IMR-90 (cell line): ENCODE measurements around the gene TRIM73. TPM values are rescaled to one million over a fixed set of nuclear protein-coding genes. Genes with fewer than 3 reads are reported as not detected.
A peak's percentile ranks its signal among the peaks of the same experiment; 100 is the strongest.
"Not testable (repeated sequence)": the region's sequence is repeated elsewhere in the genome, so short reads cannot be mapped to it uniquely, and the experiment has no call there.

Experiments used
- ATAC-seq: fragments of 200-7000 bp; cut with Tn5 transposase; 2 replicates; pipeline ENCODE4 v1.9.1; 2020; ENCODE audit warnings: low read depth, mild to moderate bottlenecking, moderate library complexity
- BruUV-seq: library from RNA; stranded (reverse); fragments of 400-500 nt; replicated peaks from 2 replicates; lab custom pipeline; 2021; lab: Mats Ljungman, UMichigan
- CTCF ChIA-PET: fragments of 300-600 bp; formaldehyde crosslinking; extraction: SDS; loops from one replicate; lab custom pipeline; 2021; ENCODE audit warnings: antibody characterized with exemption; lab: Yijun Ruan, JAX
- POLR2A ChIA-PET: fragments of 300-600 bp; sonication (Branson Sonifier 250); formaldehyde crosslinking; loops from one replicate; lab custom pipeline; 2022; ENCODE audit warnings: antibody characterized with exemption; ENCODE audit not compliant: unreplicated experiment; lab: Charles Lee
- DNase-seq: peaks from one replicate; pipeline ENCODE4 v3.0.0; 2013
- H2AFZ ChIP-seq: replicated peaks from 2 replicates; pipeline ENCODE3; 2013; ENCODE audit warnings: low read length, mild to moderate bottlenecking; ENCODE audit not compliant: poor library complexity
- H2AK5ac ChIP-seq: 2 replicates; pipeline ENCODE4 v1.6.1; 2013; ENCODE audit warnings: low read depth, low read length, inconsistent platforms
- H2AK9ac ChIP-seq: replicated peaks from 2 replicates; pipeline ENCODE3; 2013; ENCODE audit warnings: mild to moderate bottlenecking, low read depth, low read length, moderate library complexity; ENCODE audit not compliant: poor library complexity
- H2BK120ac ChIP-seq: 2 replicates; pipeline ENCODE4 v1.6.1; 2013; ENCODE audit warnings: low read depth, low read length, inconsistent platforms
- H2BK15ac ChIP-seq: 3 replicates; pipeline ENCODE4 v1.6.1; 2013; ENCODE audit warnings: low read depth, low read length, inconsistent platforms
- H2BK20ac ChIP-seq: 2 replicates; pipeline ENCODE4 v1.6.1; 2013; ENCODE audit warnings: low read depth, mild to moderate bottlenecking, inconsistent platforms, low read length, moderate library complexity
- H2BK5ac ChIP-seq: 2 replicates; pipeline ENCODE4 v1.6.1; 2013; ENCODE audit warnings: mild to moderate bottlenecking, low read depth, low read length, inconsistent platforms; ENCODE audit not compliant: poor library complexity, severe bottlenecking
- H3K14ac ChIP-seq: replicated peaks from 2 replicates; pipeline ENCODE4 v1.6.1; 2013; ENCODE audit warnings: low read depth, low read length, inconsistent platforms
- H3K18ac ChIP-seq: 2 replicates; pipeline ENCODE4 v1.6.1; 2013; ENCODE audit warnings: low read depth, low read length, control low read depth
- H3K23ac ChIP-seq: 2 replicates; pipeline ENCODE4 v1.6.1; 2013; ENCODE audit warnings: low read depth, low read length, inconsistent platforms
- H3K27ac ChIP-seq: 2 replicates; pipeline ENCODE4 v1.5.1; 2013; ENCODE audit warnings: mild to moderate bottlenecking, control low read depth, low read length; ENCODE audit not compliant: insufficient read depth
- H3K27me3 ChIP-seq: 2 replicates; pipeline ENCODE4 v1.6.1; 2013; ENCODE audit warnings: low read length; ENCODE audit not compliant: control insufficient read depth, insufficient read depth
- H3K36me3 ChIP-seq: 2 replicates; pipeline ENCODE4 v1.6.1; 2013; ENCODE audit warnings: low read length, mixed read lengths; ENCODE audit not compliant: control insufficient read depth, insufficient read depth
- H3K4ac ChIP-seq: 2 replicates; pipeline ENCODE4 v1.6.1; 2013; ENCODE audit warnings: low read depth, low read length, inconsistent platforms
- H3K4me1 ChIP-seq: 2 replicates; pipeline ENCODE4 v1.6.1; 2013; ENCODE audit warnings: low read length, mixed read lengths; ENCODE audit not compliant: control insufficient read depth, insufficient read depth
- H3K4me2 ChIP-seq: 2 replicates; pipeline ENCODE4 v1.6.1; 2013; ENCODE audit warnings: low read depth, mild to moderate bottlenecking, control low read depth, low read length, moderate library complexity
- H3K4me3 ChIP-seq: 2 replicates; pipeline ENCODE4 v1.5.1; 2013; ENCODE audit warnings: low read depth, mild to moderate bottlenecking, control low read depth, low read length, moderate library complexity; ENCODE audit not compliant: insufficient read depth
- H3K56ac ChIP-seq: 2 replicates; pipeline ENCODE4 v1.6.1; 2013; ENCODE audit warnings: low read length, inconsistent platforms; ENCODE audit not compliant: insufficient read depth; ENCODE audit errors: extremely low read depth
- H3K79me1 ChIP-seq, 2 experiments: 2 replicates each; pipeline ENCODE4 v1.6.1; 2013; ENCODE audit warnings: low read length in 2 of 2, inconsistent platforms in 1 of 2, low read depth in 1 of 2
- H3K9ac ChIP-seq: 2 replicates; pipeline ENCODE4 v1.6.1; 2013; ENCODE audit warnings: low read depth, low read length, control low read depth
- H3K9me1 ChIP-seq: 2 replicates; pipeline ENCODE4 v1.6.1; 2013; ENCODE audit warnings: low read length, inconsistent platforms; ENCODE audit not compliant: insufficient read depth
- H3K9me3 ChIP-seq: 2 replicates; pipeline ENCODE4 v1.6.1; 2013; ENCODE audit warnings: low read length; ENCODE audit not compliant: control insufficient read depth, insufficient read depth
- H4K20me1 ChIP-seq: 2 replicates; pipeline ENCODE4 v1.6.1; 2013; ENCODE audit warnings: low read length, inconsistent platforms; ENCODE audit not compliant: insufficient read depth
- H4K5ac ChIP-seq: 2 replicates; pipeline ENCODE4 v1.6.1; 2013; ENCODE audit warnings: mild to moderate bottlenecking, low read depth, low read length, control low read depth
- H4K8ac ChIP-seq, 2 experiments: 2 replicates each; pipeline ENCODE4 v1.6.1; 2013; ENCODE audit warnings: low read depth in 2 of 2, low read length in 2 of 2, control low read depth in 1 of 2, inconsistent platforms in 1 of 2
- H4K91ac ChIP-seq: 2 replicates; pipeline ENCODE4 v1.6.1; 2013; ENCODE audit warnings: low read depth, low read length, inconsistent platforms; ENCODE audit not compliant: insufficient read depth
- WGBS, 2 experiments: methylation state at CpG; one replicate each; pipeline versions ENCODE4 v1.1.5 to v1.1.7; 2013; ENCODE audit warnings: missing lambda C conversion rate in 2 of 2; ENCODE audit not compliant: insufficient read length in 1 of 2; ENCODE audit errors: extremely low coverage in 2 of 2; 5-methylcytosine and 5-hydroxymethylcytosine counted together
- dilution Hi-C: fragments of 300-500 bp; cut with HindIII; formaldehyde crosslinking; loops from one replicate; pipeline ENCODE4 v1.14.3; 2018; ENCODE audit warnings: low sequenced_read_pairs; ENCODE audit not compliant: unreplicated experiment
- in situ Hi-C: fragments of 300-500 bp; cut with MboI; formaldehyde crosslinking; loops from 3 replicates; pipeline ENCODE4 v1.14.3; 2019; ENCODE audit warnings: low sequenced_read_pairs, inconsistent platforms, mixed read lengths
- intact Hi-C: fragments of 100-400 bp; cut with micrococcal nuclease; formaldehyde crosslinking; loops from 2 replicates; pipeline ENCODE4 v1.10.0; 2022
- polyA plus RNA-seq, 3 experiments: library from polyadenylated mRNA; depleted of rRNA; stranded (reverse); fragments of >200 nt; gene quantifications; 2 replicates each; pipeline ENCODE4 v1.2.3, GENCODE V29; 2012; ENCODE audit warnings: low replicate concordance in 1 of 3
- total RNA-seq: library from RNA; depleted of rRNA; stranded (reverse); fragments of >200 nt; gene quantifications from 2 replicates; pipeline ENCODE4 v1.2.3, GENCODE V29; 2012

The TRIM73 gene
- total and polyA plus RNA-seq, 2 of the 4 experiments (the other 2 are of a cell fraction) = 0.18 to 0.84 TPM

DNA sequence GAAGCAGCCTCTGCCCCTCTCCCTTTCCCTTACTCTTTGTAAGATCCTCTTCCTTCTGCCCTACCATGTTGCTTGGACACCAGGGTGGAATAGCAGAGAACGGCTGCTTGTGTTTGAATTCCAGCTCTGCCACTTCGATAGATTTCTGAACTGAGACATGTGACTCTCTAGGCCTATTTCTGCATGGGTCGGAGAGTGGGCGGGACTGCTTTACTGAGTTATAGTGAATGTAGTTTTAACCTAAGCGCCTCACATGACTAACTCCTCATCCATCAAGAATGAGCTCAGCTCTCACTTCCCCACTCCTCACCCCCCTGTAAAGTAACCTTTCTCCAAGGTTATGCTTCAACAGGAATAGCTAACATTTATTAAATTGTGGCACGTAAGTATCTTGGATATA is 18.8 kb downstream of the TRIM73 start:
- H3K79me1 ChIP-seq, dilution Hi-C loops, intact Hi-C loops, H3K9ac ChIP-seq, H3K56ac ChIP-seq, in situ Hi-C loops, POLR2A ChIA-PET, H4K20me1 ChIP-seq, H3K4me2 ChIP-seq, H2AK9ac ChIP-seq, H2BK15ac ChIP-seq, H2AK5ac ChIP-seq, H4K91ac ChIP-seq, DNase-seq, H2AFZ ChIP-seq, H4K8ac ChIP-seq, H3K9me3 ChIP-seq, BruUV-seq, H3K9me1 ChIP-seq, H3K23ac ChIP-seq, H2BK120ac ChIP-seq, CTCF ChIA-PET, H3K4me3 ChIP-seq, H3K18ac ChIP-seq, H3K27ac ChIP-seq, H2BK5ac ChIP-seq, H3K4me1 ChIP-seq, H3K4ac ChIP-seq, H3K14ac ChIP-seq, H3K27me3 ChIP-seq, H4K5ac ChIP-seq, H2BK20ac ChIP-seq: not testable (repeated sequence)
- WGBS, 2 experiments = no CpG with 5 or more reads among the region's 6 CpGs
- H3K36me3 ChIP-seq = peaks cover 20% of the 10 kb centered on the region
- peak; percentile 63 for ATAC-seq

DNA sequence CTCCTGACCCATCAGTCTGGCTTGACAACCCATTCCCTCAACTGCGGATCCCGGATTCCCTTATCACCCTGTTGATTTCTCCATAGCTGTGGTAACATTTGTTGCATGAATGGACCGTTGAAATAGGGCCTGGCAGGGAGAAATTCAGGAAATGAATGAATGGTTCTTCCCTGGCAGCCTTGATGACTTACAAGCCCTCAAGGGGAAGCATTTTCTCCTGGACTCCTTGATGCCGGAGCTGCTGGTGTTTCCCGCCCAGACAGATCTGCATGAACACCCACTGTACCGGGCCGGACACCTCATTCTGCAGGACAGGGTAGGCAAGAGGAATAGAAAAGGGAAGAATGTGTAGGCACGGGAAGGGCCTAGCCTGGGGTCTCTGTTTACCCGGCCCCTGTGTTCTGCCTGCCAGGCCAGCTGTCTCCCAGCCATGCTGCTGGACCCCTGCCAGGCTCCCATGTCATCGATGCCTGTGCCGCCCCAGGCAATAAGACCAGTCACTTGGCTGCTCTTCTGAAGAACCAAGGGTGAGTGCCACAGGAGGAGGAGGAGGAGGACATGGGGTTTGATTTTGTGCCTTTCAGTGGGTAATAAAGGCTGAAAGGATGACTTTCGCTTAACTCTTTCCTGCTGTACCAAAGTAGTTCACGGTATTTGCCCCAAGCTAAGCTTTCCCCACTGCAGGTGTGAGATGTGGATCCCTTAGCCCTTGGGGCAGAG is 19.4 kb downstream of the TRIM73 start:
- H4K20me1 ChIP-seq, H3K18ac ChIP-seq, intact Hi-C loops, in situ Hi-C loops, H3K9me3 ChIP-seq, CTCF ChIA-PET, H4K8ac ChIP-seq, H3K27me3 ChIP-seq, dilution Hi-C loops, H2BK5ac ChIP-seq, H2BK20ac ChIP-seq, H2AK9ac ChIP-seq, H2AFZ ChIP-seq, H2BK15ac ChIP-seq, H3K4ac ChIP-seq, H3K4me3 ChIP-seq, H2BK120ac ChIP-seq, H3K4me1 ChIP-seq, H2AK5ac ChIP-seq, POLR2A ChIA-PET, H3K14ac ChIP-seq, H3K56ac ChIP-seq, H3K23ac ChIP-seq, H4K5ac ChIP-seq, BruUV-seq, H3K79me1 ChIP-seq, H3K4me2 ChIP-seq, H4K91ac ChIP-seq, H3K9me1 ChIP-seq: not testable (repeated sequence)
- H3K9ac ChIP-seq = peak overlapping the region; percentile 17; the same call in 1 of the 2 replicates
- no CpG with 5 or more reads among the region's 13 CpGs for WGBS, 2 experiments
- ATAC-seq = peak; percentile 4
- H3K27ac ChIP-seq = peak overlapping the region; percentile 20; the same call in 1 of the 2 replicates
- DNase-seq = peak; percentile 45
- peaks cover 24% of the 10 kb centered on the region for H3K36me3 ChIP-seq
